ENCODE measurements around the gene MRM2.

MRM2 gene

GRCh38 chr7:2220030-2220429, 22.0 kb downstream of the MRM2 start:
- DNase-seq: no peak

- no peak for DNase-seq
These were observed 22.4 kb downstream of the MRM2 start for GRCh38 chr7:2219606-2220005.

GRCh38 chr7:2219136-2219535, 22.9 kb downstream of the MRM2 start:
- DNase-seq: no peak

GRCh38 chr7:2218444-2218785, 23.6 kb downstream of the MRM2 start:
- DNase-seq: no peak

- DNase-seq: no peak
These were observed 24.1 kb downstream of the MRM2 start for GRCh38 chr7:2217716-2218443.

GRCh38 chr7:2217206-2217605, 24.8 kb downstream of the MRM2 start:
- no peak for DNase-seq

GRCh38 chr7:2215851-2216250, 26.2 kb downstream of the MRM2 start:
- no peak for DNase-seq

GRCh38 chr7:2214636-2215035, 27.4 kb downstream of the MRM2 start:
- DNase-seq: no peak

- DNase-seq: no peak
These were observed 28.3 kb downstream of the MRM2 start for GRCh38 chr7:2213551-2214215.

- DNase-seq: no peak
These were observed 29.1 kb downstream of the MRM2 start for GRCh38 chr7:2212906-2213305.

- DNase-seq: no peak
These were observed 30.1 kb downstream of the MRM2 start for GRCh38 chr7:2211926-2212325.

GRCh38 chr7:2211259-2211880, 30.6 kb downstream of the MRM2 start:
- no peak for DNase-seq

- no peak for DNase-seq
These were observed 31.3 kb downstream of the MRM2 start for GRCh38 chr7:2210551-2211258.

GRCh38 chr7:2209961-2210323, 32.1 kb downstream of the MRM2 start:
- DNase-seq: no peak

GRCh38 chr7:2209146-2209960, 32.7 kb downstream of the MRM2 start:
- peak; percentile 90 for DNase-seq

- no peak for DNase-seq
These were observed 33.3 kb downstream of the MRM2 start for GRCh38 chr7:2208712-2209111.

GRCh38 chr7:2205036-2205780, 36.8 kb downstream of the MRM2 start:
- no peak for DNase-seq

GRCh38 chr7:2204446-2204845, 37.6 kb downstream of the MRM2 start:
- DNase-seq: no peak

- no peak for DNase-seq
These were observed 38.2 kb downstream of the MRM2 start for GRCh38 chr7:2203766-2204300.

GRCh38 chr7:2202901-2203765, 38.9 kb downstream of the MRM2 start:
- DNase-seq: no peak

GRCh38 chr7:2202361-2202761, 39.6 kb downstream of the MRM2 start:
- DNase-seq: no peak

Measured in retina (tissue), 1 donor.